ENCODE data around the gene EPAS1.

The EPAS1 gene

GRCh38 chr2:46413631-46414030 lies 116.4 kb downstream of the EPAS1 start:
- DNase-seq, result no peak

- no peak for DNase-seq
Measured at GRCh38 chr2:46414701-46415100, 117.5 kb downstream of the EPAS1 start.

GRCh38 chr2:46416280-46416679 lies 119.1 kb downstream of the EPAS1 start:
- DNase-seq, result no peak

GRCh38 chr2:46416739-46417403 lies 119.7 kb downstream of the EPAS1 start:
- DNase-seq, result no peak

GRCh38 chr2:46420945-46421344 lies 123.7 kb downstream of the EPAS1 start:
- no peak for DNase-seq

- no peak for DNase-seq
Measured at GRCh38 chr2:46421361-46421760, 124.2 kb downstream of the EPAS1 start.

GRCh38 chr2:46422717-46423394 lies 125.6 kb downstream of the EPAS1 start:
- DNase-seq, result no peak

GRCh38 chr2:46424937-46425336 lies 127.7 kb downstream of the EPAS1 start:
- DNase-seq, result no peak

GRCh38 chr2:46428911-46429436 lies 131.8 kb downstream of the EPAS1 start:
- no peak for DNase-seq

GRCh38 chr2:46430413-46430812 lies 133.2 kb downstream of the EPAS1 start:
- DNase-seq, result no peak

GRCh38 chr2:46430992-46431391 lies 133.8 kb downstream of the EPAS1 start:
- DNase-seq, result no peak

GRCh38 chr2:46431481-46432235 lies 134.5 kb downstream of the EPAS1 start:
- DNase-seq, result no peak

GRCh38 chr2:46434851-46435273 lies 137.7 kb downstream of the EPAS1 start:
- no peak for DNase-seq

- no peak for DNase-seq
Measured at GRCh38 chr2:46435353-46435752, 138.1 kb downstream of the EPAS1 start.

GRCh38 chr2:46435796-46436360 lies 138.7 kb downstream of the EPAS1 start:
- DNase-seq, result no peak
